Right atrium auricular region (tissue), 2 donors: Measurements from ENCODE around the gene MGAT3. TPM values are rescaled to one million over a fixed set of nuclear protein-coding genes. Genes with fewer than 3 reads are reported as not detected.

Source experiments
- DNase-seq: peaks from one replicate; pipeline ENCODE4 v3.0.0-alpha.2; 2019; ENCODE audit warnings: low spot score
- H3K27ac ChIP-seq, 2 donors: fragments of 200-600 bp; sonication (generic); 1 replicate in 1 of 2; 2 replicates in 1 of 2; pipeline ENCODE4 v1.5.1; 2016 to 2019
- H3K27me3 ChIP-seq, 2 donors: fragments of 200-600 bp; sonication (generic); one replicate each; pipeline versions ENCODE4 v1.5.1 to v1.6.0; 2017 to 2019
- H3K36me3 ChIP-seq: fragments of 200-600 bp; sonication (generic); one replicate; pipeline ENCODE4 v1.5.1; 2016
- H3K4me1 ChIP-seq, 2 donors: fragments of 200-600 bp; sonication (generic); one replicate each; pipeline versions ENCODE4 v1.5.1 to v1.6.0; 2017 to 2019
- H3K4me3 ChIP-seq, 2 donors: fragments of 200-600 bp; sonication (generic); 1 replicate in 1 of 2; 2 replicates in 1 of 2; pipeline ENCODE4 v1.5.1; 2017 to 2019; ENCODE audit warnings: mild to moderate bottlenecking in 1 of 2, moderate library complexity in 1 of 2
- H3K9me3 ChIP-seq, 2 donors: fragments of 200-600 bp; sonication (generic); one replicate each; pipeline ENCODE4 v1.5.1; 2019
- total RNA-seq, 2 donors: library from RNA; depleted of rRNA; stranded (reverse); fragments of >200 nt; gene quantifications; one replicate each; pipeline ENCODE4 v1.1.0, GENCODE V29; 2016
- TF ChIP-seq, protein P1 (sequence below), 2 donors: fragments of 200-600 bp; sonication (generic); IDR thresholded peaks; one replicate each; pipeline ENCODE4 v1.5.1; 2019; ENCODE audit warnings: antibody characterized with exemption in 2 of 2

The MGAT3 gene
- total RNA-seq, 2 donors from 2014 or later = 2.9 to 11.3 TPM

- H3K4me3 ChIP-seq = no peak overlapping the region
- no peak for DNase-seq
- TF ChIP-seq, protein P1, sequence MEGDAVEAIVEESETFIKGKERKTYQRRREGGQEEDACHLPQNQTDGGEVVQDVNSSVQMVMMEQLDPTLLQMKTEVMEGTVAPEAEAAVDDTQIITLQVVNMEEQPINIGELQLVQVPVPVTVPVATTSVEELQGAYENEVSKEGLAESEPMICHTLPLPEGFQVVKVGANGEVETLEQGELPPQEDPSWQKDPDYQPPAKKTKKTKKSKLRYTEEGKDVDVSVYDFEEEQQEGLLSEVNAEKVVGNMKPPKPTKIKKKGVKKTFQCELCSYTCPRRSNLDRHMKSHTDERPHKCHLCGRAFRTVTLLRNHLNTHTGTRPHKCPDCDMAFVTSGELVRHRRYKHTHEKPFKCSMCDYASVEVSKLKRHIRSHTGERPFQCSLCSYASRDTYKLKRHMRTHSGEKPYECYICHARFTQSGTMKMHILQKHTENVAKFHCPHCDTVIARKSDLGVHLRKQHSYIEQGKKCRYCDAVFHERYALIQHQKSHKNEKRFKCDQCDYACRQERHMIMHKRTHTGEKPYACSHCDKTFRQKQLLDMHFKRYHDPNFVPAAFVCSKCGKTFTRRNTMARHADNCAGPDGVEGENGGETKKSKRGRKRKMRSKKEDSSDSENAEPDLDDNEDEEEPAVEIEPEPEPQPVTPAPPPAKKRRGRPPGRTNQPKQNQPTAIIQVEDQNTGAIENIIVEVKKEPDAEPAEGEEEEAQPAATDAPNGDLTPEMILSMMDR (IDR thresholded peaks at IDR 0.05) = no peak
- H3K27ac ChIP-seq = peak overlapping the region in 1 of 2 donors; percentile 63
- H3K27me3 ChIP-seq = no peaks in the 10 kb centered on the region
- H3K4me1 ChIP-seq = peaks cover 0 to 83% of the 10 kb centered on the region in 2 donors
- no peaks in the 10 kb centered on the region for H3K9me3 ChIP-seq
- H3K36me3 ChIP-seq = peaks cover 41% of the 10 kb centered on the region
Observed at GRCh38 chr22:39527481-39527961, 70.7 kb downstream of the MGAT3 start.

GRCh38 chr22:39528080-39528661 is 71.4 kb downstream of the MGAT3 start:
- Histone ChIP-seq H3K4me1 (peaks cover 0 to 76% of the 10 kb centered on the region in 2 donors), H3K27me3 (no peaks in the 10 kb centered on the region), H3K4me3 (no peak overlapping the region), H3K27ac (peak overlapping the region; percentile 4 to 63), H3K36me3 (peaks cover 35% of the 10 kb centered on the region), H3K9me3 (no peaks in the 10 kb centered on the region)
- no peak for DNase-seq
- TF ChIP-seq, protein P1 (IDR thresholded peaks at IDR 0.05) = no peak

DNA sequence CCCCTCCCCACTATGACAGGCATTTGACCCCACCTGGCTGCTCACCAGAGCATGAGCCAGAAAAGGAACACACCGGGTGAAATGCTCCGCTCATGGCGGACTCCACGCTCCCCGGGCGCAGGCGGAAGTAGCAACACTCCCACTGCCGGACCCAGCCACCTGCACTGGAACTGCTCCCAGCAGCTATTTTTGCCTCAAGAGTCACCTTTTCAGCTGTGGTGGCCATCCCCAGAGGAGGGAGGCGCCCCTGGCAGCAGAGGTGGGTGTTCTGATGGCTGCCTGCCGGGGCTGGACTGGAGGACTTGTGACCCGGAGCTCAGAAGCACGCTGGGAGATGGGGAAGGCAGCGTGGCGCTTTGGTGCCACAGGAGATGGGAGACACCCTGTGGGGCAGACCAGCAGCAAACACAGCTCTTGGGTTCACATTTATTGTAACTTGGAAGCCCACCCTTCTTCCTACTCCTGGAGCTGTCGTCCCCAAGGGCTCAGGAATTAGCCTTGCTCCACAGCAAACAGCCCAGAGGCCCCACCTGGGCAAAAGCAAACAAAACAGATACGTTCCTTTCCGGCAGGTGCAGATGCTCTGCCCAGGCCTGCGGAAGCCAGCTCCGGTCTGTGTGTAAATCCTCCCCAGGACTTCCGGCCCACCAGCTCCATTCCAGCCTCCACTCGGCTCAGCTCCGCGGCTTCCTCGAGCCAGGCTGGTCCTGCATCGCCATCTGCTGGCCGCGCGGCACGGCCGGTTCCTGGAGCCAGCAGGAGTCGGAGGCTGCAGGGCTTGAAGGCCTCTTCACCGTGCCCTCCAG is 72.1 kb downstream of the MGAT3 start:
- H3K36me3 ChIP-seq = peaks cover 28% of the 10 kb centered on the region
- peak overlapping the region; percentile 4 to 63 for H3K27ac ChIP-seq
- TF ChIP-seq, protein P1 (IDR thresholded peaks at IDR 0.05) = peak; percentile 93 to 99
- peaks cover 0 to 69% of the 10 kb centered on the region in 2 donors for H3K4me1 ChIP-seq
- H3K27me3 ChIP-seq = no peaks in the 10 kb centered on the region
- DNase-seq = peak; percentile 93
- H3K9me3 ChIP-seq = no peaks in the 10 kb centered on the region
- H3K4me3 ChIP-seq = peak overlapping the region in 1 of 2 donors; percentile 23

- Histone ChIP-seq H3K27me3 (no peaks in the 10 kb centered on the region), H3K36me3 (peaks cover 23% of the 10 kb centered on the region), H3K9me3 (no peaks in the 10 kb centered on the region), H3K4me3 (peak overlapping the region in 1 of 2 donors; percentile 23), H3K27ac (peak overlapping the region in 1 of 2 donors; percentile 63), H3K4me1 (peaks cover 0 to 67% of the 10 kb centered on the region in 2 donors)
- TF ChIP-seq, protein P1 (IDR thresholded peaks at IDR 0.05) = peak; percentile 24 to 25
- DNase-seq = no peak
Observed at GRCh38 chr22:39529487-39529851, 72.7 kb downstream of the MGAT3 start.

GRCh38 chr22:39530116-39530515 is 73.3 kb downstream of the MGAT3 start:
- Histone ChIP-seq H3K4me1 (peaks cover 0 to 67% of the 10 kb centered on the region in 2 donors), H3K9me3 (no peaks in the 10 kb centered on the region), H3K36me3 (peaks cover 17% of the 10 kb centered on the region), H3K27ac (no peak overlapping the region), H3K27me3 (no peaks in the 10 kb centered on the region), H3K4me3 (no peak overlapping the region)
- no peak for DNase-seq
- TF ChIP-seq, protein P1 (IDR thresholded peaks at IDR 0.05) = no peak
